Mucosa of descending colon (tissue), 3 donors: ENCODE results near the gene SHISA5. TPM values are rescaled to one million over a fixed set of nuclear protein-coding genes. Genes with fewer than 3 reads are reported as not detected.

Experiments
- ATAC-seq: fragments of 200-7000 bp; cut with Tn5 transposase; one replicate; pipeline ENCODE4 v1.9.1; 2020; ENCODE audit warnings: mild to moderate bottlenecking, moderate library complexity
- DNase-seq, 3 donors: peaks; one replicate each; pipeline ENCODE4 v3.0.0-alpha.2; 2020
- H3K36me3 ChIP-seq: fragments of 200-600 bp; one replicate; pipeline ENCODE4 v1.8.0; 2021; ENCODE audit warnings: low read depth, mild to moderate bottlenecking
- H3K4me1 ChIP-seq: fragments of 200-600 bp; one replicate; pipeline ENCODE4 v1.8.0; 2021; ENCODE audit warnings: low read depth, mild to moderate bottlenecking
- H3K4me3 ChIP-seq: fragments of 200-600 bp; one replicate; pipeline ENCODE4 v1.8.0; 2021; ENCODE audit warnings: mild to moderate bottlenecking
- H3K9me3 ChIP-seq: fragments of 200-600 bp; one replicate; pipeline ENCODE4 v1.8.0; 2021; ENCODE audit warnings: mild to moderate bottlenecking
- CTCF ChIP-seq: fragments of 200-600 bp; IDR thresholded peaks from one replicate; pipeline ENCODE4 v1.8.0; 2022; ENCODE audit warnings: antibody characterized with exemption, mild to moderate bottlenecking
- intact Hi-C, 2 donors: fragments of 100-400 bp; cut with DNase I in 1 of 2; cut with micrococcal nuclease in 1 of 2; formaldehyde crosslinking; loops; one replicate each; pipeline versions ENCODE4 v1.11.0 to v1.11.1; 2022; cut with DNase I, micrococcal nuclease
- total RNA-seq, 3 donors: library from RNA; stranded (reverse); fragmentation: NEBNext Ultra II Directional in 2 of 3; extraction: Animal tissue kit (Norgen Biotek cat#: 25700) in 2 of 3; gene quantifications; one replicate each; pipeline versions ENCODE4 v1.2.1 to v1.2.4, GENCODE V29; 2021 to 2023
- donor health status: DM: no; HTN: no; CAD: no; lungs with moderate emphysema.
- donor health status: DM: no; HTN: no; CAD: no.
- donor health status: DM: no; HTN: yes; CAD: no.

SHISA5 gene
- total RNA-seq, 3 donors from 2014 or later = 106 to 120 (median 115) TPM

- Histone ChIP-seq H3K4me3 (no peak overlapping the region), H3K9me3 (no peaks in the 10 kb centered on the region), H3K36me3 (no peaks in the 10 kb centered on the region), H3K4me1 (no peaks in the 10 kb centered on the region)
- intact Hi-C loops = no loop called here
- no peak for ATAC-seq
- DNase-seq = no peak
- no peak for TF ChIP-seq CTCF
Measured at GRCh38 chr3:48518069-48518468, 14.1 kb upstream of the SHISA5 start.

- Histone ChIP-seq H3K4me1 (no peaks in the 10 kb centered on the region), H3K36me3 (no peaks in the 10 kb centered on the region), H3K9me3 (no peaks in the 10 kb centered on the region), H3K4me3 (no peak overlapping the region)
- intact Hi-C loops = no loop called here
- DNase-seq = no peak
- no peak for TF ChIP-seq CTCF
- peak; percentile 31 for ATAC-seq
Measured at GRCh38 chr3:48516571-48516970, 12.6 kb upstream of the SHISA5 start.

DNA sequence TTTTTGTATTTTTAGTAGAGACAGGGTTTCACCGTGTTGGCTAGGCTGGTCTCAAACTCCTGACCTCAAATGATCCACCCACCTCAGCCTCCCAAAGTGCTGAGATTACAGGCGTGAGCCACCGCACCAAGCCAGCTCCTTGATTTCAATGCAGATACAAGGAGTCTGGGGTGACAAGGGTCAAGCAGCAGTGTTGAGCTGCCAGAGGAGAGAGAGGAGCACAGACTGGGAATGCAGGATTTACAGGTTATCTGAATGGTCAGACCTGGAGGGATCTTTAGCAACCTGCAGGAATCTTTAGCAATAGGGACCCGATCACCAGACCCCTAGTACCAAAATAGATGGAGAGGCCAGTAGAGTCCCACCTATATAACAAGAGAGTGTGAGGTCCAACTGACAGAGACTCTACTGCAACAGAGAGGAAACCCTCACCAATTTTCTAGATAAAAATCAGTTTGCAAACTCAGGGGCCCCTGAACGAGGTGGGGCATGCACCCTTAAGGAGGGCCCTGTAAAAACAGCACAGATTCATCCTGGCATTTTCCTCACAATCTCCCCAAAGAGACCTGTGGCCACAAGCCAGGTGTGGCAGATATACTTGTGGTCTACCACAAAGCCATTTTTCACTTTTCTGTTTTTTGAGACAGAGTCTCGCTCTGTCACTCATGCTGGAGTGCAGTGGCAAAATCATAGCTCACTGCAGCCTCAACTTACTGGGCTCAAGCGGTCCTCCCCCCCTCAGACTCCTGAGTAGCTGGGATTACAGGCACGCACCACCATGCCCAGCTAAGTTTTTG, 10.7 kb upstream of the SHISA5 start:
- Histone ChIP-seq H3K4me3 (no peak overlapping the region), H3K9me3 (no peaks in the 10 kb centered on the region), H3K36me3 (no peaks in the 10 kb centered on the region), H3K4me1 (no peaks in the 10 kb centered on the region)
- TF ChIP-seq CTCF = no peak
- no peak for ATAC-seq
- intact Hi-C loops = no loop called here
- DNase-seq = no peak

DNA sequence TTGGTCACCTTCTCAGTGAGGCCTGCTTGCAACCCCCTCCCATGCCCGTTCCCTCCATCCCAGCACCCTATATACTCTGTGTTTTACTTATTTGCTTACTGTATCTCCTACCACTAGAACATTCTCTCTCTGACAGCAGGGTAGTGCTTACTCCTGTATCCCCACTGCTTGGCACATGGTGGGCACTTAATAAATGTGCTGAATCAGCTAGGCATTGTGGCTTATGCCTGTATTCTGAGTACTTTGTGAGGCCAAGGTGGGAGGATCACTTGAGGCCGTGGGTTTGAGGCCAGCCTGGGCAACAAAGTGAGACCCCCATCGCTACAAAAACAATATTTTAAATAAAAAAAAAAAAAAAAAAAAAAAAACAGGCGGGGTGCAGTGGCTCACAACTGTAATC, 7.6 kb upstream of the SHISA5 start:
- ATAC-seq = no peak
- H3K4me3 ChIP-seq = no peak overlapping the region
- intact Hi-C loops = no loop called here

DNA sequence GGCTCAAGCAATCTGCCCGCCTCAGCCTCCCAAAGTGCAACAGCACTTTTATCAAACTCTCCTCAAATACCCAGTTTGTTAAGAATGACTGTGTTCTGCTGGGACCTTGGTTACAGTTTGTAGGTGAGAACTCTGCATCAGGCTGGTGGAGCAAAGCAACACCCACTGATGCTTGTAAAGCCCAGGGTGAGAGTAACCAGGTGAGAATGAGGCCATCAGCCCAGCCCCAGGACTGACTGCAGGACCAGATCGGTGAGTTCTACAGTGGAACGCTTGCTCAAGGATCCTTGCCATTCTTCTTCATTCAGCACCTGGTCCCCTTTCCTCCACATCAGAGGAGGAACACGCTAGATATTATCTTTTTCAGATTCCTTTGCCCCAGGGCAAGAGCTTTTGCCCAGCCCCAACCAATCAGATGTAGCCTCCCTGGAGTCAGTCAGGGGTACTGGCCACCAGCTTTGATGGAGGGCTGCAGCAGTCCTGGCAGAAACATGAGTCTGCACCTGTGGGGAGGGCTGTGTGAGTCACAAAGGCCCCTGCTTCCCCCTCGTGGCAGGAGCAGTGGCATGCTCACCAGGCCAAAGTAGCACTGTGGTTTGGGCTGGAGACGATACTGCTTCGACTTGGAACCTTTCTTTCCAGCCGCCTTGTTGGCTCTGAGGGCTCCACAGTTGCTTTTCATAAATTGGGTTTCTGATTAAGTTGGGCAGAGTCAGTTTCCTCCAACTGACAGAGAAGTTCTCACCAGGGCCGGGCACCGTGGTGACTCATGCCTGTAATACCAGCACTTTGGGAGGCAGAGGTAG, 3.5 kb upstream of the SHISA5 start:
- no peak for TF ChIP-seq CTCF
- intact Hi-C loops = no loop called here
- peak; percentile 65 to 72 (median 68) for DNase-seq
- Histone ChIP-seq H3K9me3 (no peaks in the 10 kb centered on the region), H3K4me1 (peaks cover 11% of the 10 kb centered on the region), H3K36me3 (no peaks in the 10 kb centered on the region), H3K4me3 (no peak overlapping the region)
- peak; percentile 68 for ATAC-seq

More for the DNA sequence above, 7.6 kb upstream of the SHISA5 start:
- peaks cover 6% of the 10 kb centered on the region for H3K4me1 ChIP-seq
- no peaks in the 10 kb centered on the region for H3K36me3 ChIP-seq
- DNase-seq = no peak
- TF ChIP-seq CTCF = no peak
- no peaks in the 10 kb centered on the region for H3K9me3 ChIP-seq
